Endothelial cell of umbilical vein (primary cell): ENCODE measurements around the gene CHRD. TPM values are rescaled to one million over a fixed set of nuclear protein-coding genes. Genes with fewer than 3 reads are reported as not detected.

Source experiments
- BruUV-seq: library from RNA; stranded (reverse); fragments of 400-500 nt; replicated peaks from 2 replicates; lab custom pipeline; 2021; lab: Mats Ljungman, UMichigan
- CTCF ChIA-PET: fragments of 300-600, 350-600 bp; sonication (Branson Sonifier 250); formaldehyde crosslinking; loops from one replicate; lab custom pipeline; 2021; ENCODE audit warnings: antibody characterized with exemption, inconsistent platforms; lab: Charles Lee
- POLR2A ChIA-PET: fragments of 300-600, 350-600 bp; sonication (Branson Sonifier 250); formaldehyde crosslinking; loops from one replicate; lab custom pipeline; 2021; ENCODE audit warnings: antibody characterized with exemption, inconsistent platforms; lab: Charles Lee
- DNase-seq: peaks from one replicate; pipeline ENCODE4 v3.0.0-alpha.2; 2011; ENCODE audit warnings: low read depth, low spot score
- FAIRE-seq: peaks from 2 replicates; lab custom pipeline; 2011; peaks lifted over from hg19 to GRCh38; lab: Jason Lieb, UNC
- H2AFZ ChIP-seq: 2 replicates; pipeline ENCODE4 v1.6.0; 2012; ENCODE audit warnings: low read depth, low read length, control low read depth, inconsistent platforms
- H3K27ac ChIP-seq: 2 replicates; pipeline ENCODE4 v1.5.1; 2011; ENCODE audit warnings: low read depth, mild to moderate bottlenecking, control low read depth, low read length, moderate library complexity; ENCODE audit not compliant: insufficient read depth
- H3K27me3 ChIP-seq, 2 experiments: 2 replicates each; pipeline versions ENCODE4 v1.6.0 to v1.6.1; 2011; ENCODE audit warnings: low read length in 2 of 2, mixed read lengths in 1 of 2; ENCODE audit not compliant: control insufficient read depth in 2 of 2, insufficient read depth in 2 of 2
- H3K36me3 ChIP-seq, 2 experiments: 2 replicates in 1 of 2; 3 replicates in 1 of 2; pipeline ENCODE4 v1.5.1; 2011; ENCODE audit warnings: low read length in 2 of 2, mild to moderate bottlenecking in 1 of 2, moderate library complexity in 1 of 2; ENCODE audit not compliant: control insufficient read depth in 2 of 2, insufficient read depth in 2 of 2; ENCODE audit errors: extremely low read depth in 1 of 2
- H3K4me1 ChIP-seq: 3 replicates; pipeline ENCODE4 v1.5.1; 2011; ENCODE audit warnings: mild to moderate bottlenecking, low read length; ENCODE audit not compliant: control insufficient read depth, insufficient read depth; ENCODE audit errors: extremely low read depth
- H3K4me2 ChIP-seq: 2 replicates; pipeline ENCODE4 v1.6.1; 2011; ENCODE audit warnings: low read length, control low read depth, mixed read lengths; ENCODE audit not compliant: insufficient read depth
- H3K4me3 ChIP-seq, 3 experiments: fragments of 200-600 bp in 1 of 3; sonication (generic), shearing (Covaris generic) in 1 of 3; replicated peaks in 1 of 3; 2 replicates each; pipeline ENCODE4 v1.5.1; 2011 to 2016; ENCODE audit warnings: control low read depth in 3 of 3, low read length in 3 of 3, mild to moderate bottlenecking in 2 of 3, inconsistent platforms in 1 of 3, low read depth in 1 of 3, moderate library complexity in 1 of 3; ENCODE audit not compliant: insufficient read depth in 1 of 3
- H3K79me2 ChIP-seq: 2 replicates; pipeline ENCODE4 v1.6.0; 2012; ENCODE audit warnings: low read length, inconsistent platforms; ENCODE audit not compliant: control insufficient read depth, insufficient read depth
- H3K9ac ChIP-seq: replicated peaks from 2 replicates; pipeline ENCODE3; 2011; ENCODE audit warnings: low read length, control low read depth; ENCODE audit not compliant: insufficient read depth; ENCODE audit errors: extremely low read depth
- H3K9me1 ChIP-seq: replicated peaks from 3 replicates; pipeline ENCODE4 v1.6.0; 2011; ENCODE audit warnings: mild to moderate bottlenecking, low read length; ENCODE audit not compliant: control insufficient read depth, insufficient read depth; ENCODE audit errors: extremely low read depth
- H3K9me3 ChIP-seq: replicated peaks from 2 replicates; pipeline ENCODE4 v1.5.1; 2012; ENCODE audit warnings: low read length, inconsistent platforms; ENCODE audit not compliant: control insufficient read depth, insufficient read depth
- H4K20me1 ChIP-seq: replicated peaks from 2 replicates; pipeline ENCODE3; 2011; ENCODE audit warnings: mild to moderate bottlenecking, low read length; ENCODE audit not compliant: control insufficient read depth, insufficient read depth; ENCODE audit errors: extremely low read depth
- CTCF ChIP-seq, 2 donors: IDR thresholded peaks; 1 replicate in 1 of 2; 2 replicates in 1 of 2; pipeline ENCODE4 v1.5.1; 2011; ENCODE audit warnings: low read length in 2 of 2, mild to moderate bottlenecking in 2 of 2, moderate library complexity in 2 of 2, control low read depth in 1 of 2, inconsistent platforms in 1 of 2, low read depth in 1 of 2; ENCODE audit not compliant: insufficient read depth in 1 of 2; ENCODE audit errors: extremely low read depth in 1 of 2
- EZH2 ChIP-seq: IDR thresholded peaks from 2 replicates; pipeline ENCODE4 v1.6.1; 2012; ENCODE audit warnings: borderline replicate concordance, low read depth, mild to moderate bottlenecking, moderate library complexity, low read length, inconsistent platforms; ENCODE audit not compliant: severe bottlenecking
- GATA2 ChIP-seq: IDR thresholded peaks from 2 replicates; pipeline ENCODE4 v1.7.0; 2011; ENCODE audit warnings: low read depth, mild to moderate bottlenecking, moderate library complexity, mixed read lengths, low read length; ENCODE audit not compliant: insufficient read length, insufficient read depth
- MYC ChIP-seq: IDR thresholded peaks from one replicate; pipeline ENCODE4 v1.6.1; 2011; ENCODE audit warnings: mild to moderate bottlenecking, low read depth, low read length
- POLR2A ChIP-seq: IDR thresholded peaks from 2 replicates; pipeline ENCODE4 v1.6.1; 2012; ENCODE audit warnings: low read depth, mild to moderate bottlenecking, control low read depth, low read length
- POLR2AphosphoS5 ChIP-seq: IDR thresholded peaks from 2 replicates; pipeline ENCODE4 v1.6.1; 2012; ENCODE audit warnings: low read depth, mild to moderate bottlenecking, control low read depth, low read length, moderate library complexity; ENCODE audit not compliant: insufficient read depth
- dilution Hi-C: fragments of 300-500 bp; cut with MboI; formaldehyde crosslinking; loops from one replicate; pipeline ENCODE4 v1.15.0; 2019; ENCODE audit warnings: low sequenced_read_pairs; ENCODE audit not compliant: extremely low pct_ligation_motif_present
- intact Hi-C: fragments of 100-400 bp; cut with micrococcal nuclease; formaldehyde crosslinking; loops from one replicate; pipeline ENCODE4 v1.10.0; 2022
- polyA plus RNA-seq, 4 experiments: library from polyadenylated mRNA; depleted of rRNA in 3 of 4; stranded (reverse) in 3 of 4; unstranded in 1 of 4; fragments of >200 nt; gene quantifications; 2 replicates each; pipeline versions ENCODE4 v1.2.1 to v1.2.3, GENCODE V29; 2011 to 2012; ENCODE audit warnings: missing spikeins in 1 of 4
- total RNA-seq: library from RNA; stranded (reverse); gene quantifications from 2 replicates; pipeline ENCODE4 v1.2.3, GENCODE V29; 2021

CHRD gene
- total and polyA plus RNA-seq, 2 donors (not counting 3 experiments of a cell fraction or from before 2014, with no cell fraction given), result 0.40 to 0.54 TPM

DNA sequence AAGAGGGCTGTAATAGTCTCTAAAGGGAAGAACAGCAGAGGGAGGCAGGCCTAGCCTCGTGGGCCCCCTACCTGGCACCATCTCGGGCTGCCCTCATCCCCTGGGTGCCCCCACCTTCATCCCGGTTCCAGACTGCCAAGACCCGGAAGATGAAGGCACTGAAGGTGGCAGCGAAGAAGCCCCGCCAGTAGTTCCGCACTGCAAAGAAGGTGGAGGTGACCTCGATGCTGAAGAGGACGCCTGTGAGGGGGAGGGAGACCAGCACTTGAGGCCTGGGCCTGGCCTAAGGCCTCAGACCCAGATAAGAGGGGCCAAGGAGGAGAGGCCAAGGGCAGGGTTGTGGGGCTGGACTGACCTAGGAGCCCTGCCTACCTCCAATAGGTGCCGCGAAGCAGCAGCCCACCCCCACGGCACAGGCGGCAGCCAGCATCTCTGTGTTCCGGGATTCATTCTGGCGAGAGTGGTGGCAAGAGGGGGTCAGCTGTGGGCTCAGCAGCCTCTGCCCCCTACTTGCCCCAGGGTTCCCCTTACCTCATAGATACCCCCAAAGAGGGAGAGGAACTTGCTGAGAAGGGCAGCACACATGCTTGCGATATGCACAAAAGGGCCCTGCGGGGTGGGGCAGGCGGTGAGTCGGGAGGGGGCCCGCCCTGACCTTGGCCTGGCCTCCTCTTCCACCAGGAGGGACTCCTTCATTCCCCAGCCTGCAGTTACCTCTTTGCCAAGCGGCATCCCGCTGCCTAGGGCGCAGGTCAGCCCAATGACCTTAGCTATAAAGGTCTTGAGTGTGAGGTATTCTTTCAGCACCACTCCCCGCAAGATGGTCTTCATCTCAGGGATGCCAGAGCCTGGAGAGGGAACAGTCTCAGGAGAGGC lies 22.4 kb upstream of the CHRD start:
- dilution Hi-C loops, result no loop called here
- FAIRE-seq, result no peak
- POLR2A ChIA-PET, result no interaction called here

GRCh38 chr3:184358124-184358767 lies 21.6 kb upstream of the CHRD start:
- Histone ChIP-seq H2AFZ (no peak overlapping the region), H3K9ac (no peak overlapping the region), H3K9me3 (no peaks in the 10 kb centered on the region), H3K4me3 (no peak overlapping the region), H3K4me1 (peaks cover 5% of the 10 kb centered on the region), H3K9me1 (no peaks in the 10 kb centered on the region), H4K20me1 (no peaks in the 10 kb centered on the region), H3K79me2 (peaks cover under 1% of the 10 kb centered on the region), H3K36me3 (no peaks in the 10 kb centered on the region), H3K27me3 (no peaks in the 10 kb centered on the region), H3K27ac (no peak overlapping the region), H3K4me2 (no peak overlapping the region)
- intact Hi-C loops, result no loop called here
- ChIA-PET POLR2A (no interaction called here), CTCF (interaction anchor here (1.1 to 1.4 kb wide), 2 partner anchors 13 kb away, joined by 3 to 5 read pairs; no protein-coding TSS in a partner anchor)
- dilution Hi-C loops, result no loop called here
- TF ChIP-seq POLR2AphosphoS5, result no peak
- no peak for TF ChIP-seq GATA2
- no peak for TF ChIP-seq POLR2A
- no peak for TF ChIP-seq MYC
- no peak for TF ChIP-seq CTCF (IDR thresholded peaks at IDR 0.05; ENCODE audit: extremely low read depth in 1 of 2, insufficient read depth in 1 of 2, low read depth in 1 of 2, low read length in 2 of 2)
- TF ChIP-seq EZH2, result no peak
- DNase-seq (no peak), FAIRE-seq (no peak)
- no TSS peak for BruUV-seq

More for the DNA sequence above, 22.4 kb upstream of the CHRD start:
- no peaks in the 10 kb centered on the region for H3K27me3 ChIP-seq
- peaks cover 5% of the 10 kb centered on the region for H3K4me1 ChIP-seq
- no peak for DNase-seq
- no TSS peak for BruUV-seq
- no peaks in the 10 kb centered on the region for H3K9me3 ChIP-seq
- H3K9me1 ChIP-seq, result no peaks in the 10 kb centered on the region
- TF ChIP-seq POLR2A, result no peak
- H2AFZ ChIP-seq, result no peak overlapping the region
- H3K27ac ChIP-seq, result no peak overlapping the region
- CTCF ChIA-PET, result interaction anchor here (0.6 to 1.4 kb wide), 3 partner anchors 12 to 14 kb away, joined by 3 to 5 read pairs (median 3); no protein-coding TSS in a partner anchor
- no peaks in the 10 kb centered on the region for H3K36me3 ChIP-seq
- intact Hi-C loops, result no loop called here
- H4K20me1 ChIP-seq, result no peaks in the 10 kb centered on the region
- H3K9ac ChIP-seq, result no peak overlapping the region
- no peak overlapping the region for H3K4me2 ChIP-seq
- no peaks in the 10 kb centered on the region for H3K79me2 ChIP-seq
- no peak overlapping the region for H3K4me3 ChIP-seq
